Inflammatory macrophage (primary cell): Measurements from ENCODE around the gene S100A12.
A peak's percentile ranks its signal among the peaks of the same experiment; 100 is the strongest.
"Not testable (repeated sequence)": the region's sequence is repeated elsewhere in the genome, so short reads cannot be mapped to it uniquely, and the experiment has no call there.

ENCODE experiments used
- DNase-seq, 2 donors: peaks; one replicate each; pipeline ENCODE4 v3.0.0-alpha.2; 2020 to 2022
- total RNA-seq, 18 experiments: gene quantifications; one replicate each; lab custom pipeline; 2026; ENCODE audit warnings: mixed read lengths in 6 of 18, inconsistent platforms in 2 of 18; lab: John Stamatoyannopoulos, UW

S100A12 gene
- total RNA-seq: 0 to 10.1 (median 0.15) reads per million in 18 experiments

- DNase-seq: peak; percentile 75 to 88
Measured at GRCh38 chr1:153375511-153375910, at the start of gene S100A12. S100A12 (minus strand) TSS chr1:153375621; CDS start chr1:153374592, 1,029 bp downstream.

- DNase-seq: peak; percentile 50 to 66
Measured at GRCh38 chr1:153422450-153423068, 47.1 kb upstream of the S100A12 start.

- no peak for DNase-seq
Measured at GRCh38 chr1:153420306-153420705, 44.9 kb upstream of the S100A12 start.

DNA sequence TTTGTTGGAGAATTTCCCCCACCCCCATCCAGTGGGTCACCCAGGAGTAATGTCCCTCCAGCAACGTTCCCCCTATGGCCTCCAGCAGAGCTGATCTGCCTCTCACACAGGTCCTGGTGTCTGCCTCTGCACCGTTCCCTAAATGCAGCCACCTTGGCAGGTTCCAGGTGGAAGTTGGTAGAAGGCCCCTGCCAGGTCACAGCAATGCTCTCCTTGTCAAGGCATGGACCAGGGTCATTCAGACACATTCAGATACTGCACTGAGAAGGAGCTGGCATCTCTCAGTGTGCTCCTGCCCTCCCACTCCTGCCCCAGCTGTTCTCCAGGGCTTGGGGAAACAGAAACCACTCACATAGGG, 44.0 kb upstream of the S100A12 start:
- not testable (repeated sequence) for DNase-seq

- DNase-seq: not testable (repeated sequence)
Measured at GRCh38 chr1:153418758-153419435, 43.5 kb upstream of the S100A12 start.

- peak in 1 of 2 donors; percentile 11 for DNase-seq
Measured at GRCh38 chr1:153417136-153417888, 41.9 kb upstream of the S100A12 start.

- peak in 1 of 2 donors; percentile 4 for DNase-seq
Measured at GRCh38 chr1:153415850-153416570, 40.6 kb upstream of the S100A12 start, which contains the start of gene S100A7A. S100A7A (plus strand) TSS chr1:153416520; CDS start chr1:153418083, 1,563 bp downstream.

GRCh38 chr1:153413961-153414360, 38.5 kb upstream of the S100A12 start:
- peak; percentile 26 to 67 for DNase-seq

DNA sequence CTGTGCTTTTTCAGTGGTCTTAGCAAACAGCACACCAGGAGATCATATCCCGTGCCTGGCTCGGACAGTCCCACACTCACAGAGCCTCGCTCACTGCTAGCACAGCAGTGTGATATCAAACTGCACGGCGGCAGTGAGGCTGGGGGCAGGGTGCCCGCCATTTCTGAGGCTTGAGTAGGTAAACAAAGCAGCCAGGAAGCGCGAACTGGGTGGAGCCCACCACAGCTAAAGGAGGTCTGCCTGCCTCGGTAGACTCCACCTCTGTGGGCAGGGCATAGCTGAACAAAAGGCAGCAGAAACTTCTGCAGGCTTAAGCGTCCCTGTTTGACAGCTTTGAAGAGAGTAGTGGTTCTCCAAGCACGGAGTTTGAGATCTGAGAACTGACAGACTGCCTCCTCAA, 31.9 kb upstream of the S100A12 start:
- not testable (repeated sequence) for DNase-seq

DNA sequence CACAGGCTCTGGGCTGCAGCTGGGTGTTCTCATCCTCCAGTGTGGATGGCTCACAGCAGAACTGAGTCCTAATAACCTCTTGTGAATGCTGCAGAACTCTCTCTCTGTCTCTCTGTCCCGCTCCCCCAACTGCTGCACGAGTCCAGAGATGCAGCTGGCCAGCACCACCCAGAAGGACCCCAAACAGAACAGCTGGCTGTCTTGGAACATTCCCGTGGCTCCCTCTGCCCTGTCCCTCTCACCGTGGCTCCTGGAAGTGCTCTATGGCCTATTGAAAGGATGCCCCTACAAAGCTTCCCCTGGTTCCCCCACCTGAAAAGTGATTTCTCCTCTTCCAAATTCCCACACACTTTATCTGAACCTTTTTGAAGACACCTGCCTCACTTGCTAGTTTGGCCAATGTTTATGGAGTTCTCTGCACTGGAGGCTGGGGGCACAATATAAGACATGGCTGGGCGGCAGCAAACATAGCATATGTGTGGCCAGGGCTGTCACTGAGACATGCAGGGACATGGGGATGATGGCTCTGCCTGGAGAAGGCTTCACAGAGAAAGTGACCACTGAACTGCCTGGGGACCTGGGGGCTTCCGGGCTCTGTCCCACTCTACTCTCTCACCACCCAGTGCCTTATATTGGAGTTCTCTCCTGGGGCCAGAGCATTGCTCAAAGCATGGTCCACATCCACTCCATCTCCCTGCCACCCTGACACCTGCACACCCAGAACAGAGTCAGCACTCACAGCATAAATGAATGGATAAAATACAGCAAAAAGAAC, 30.6 kb upstream of the S100A12 start:
- not testable (repeated sequence) for DNase-seq

DNA sequence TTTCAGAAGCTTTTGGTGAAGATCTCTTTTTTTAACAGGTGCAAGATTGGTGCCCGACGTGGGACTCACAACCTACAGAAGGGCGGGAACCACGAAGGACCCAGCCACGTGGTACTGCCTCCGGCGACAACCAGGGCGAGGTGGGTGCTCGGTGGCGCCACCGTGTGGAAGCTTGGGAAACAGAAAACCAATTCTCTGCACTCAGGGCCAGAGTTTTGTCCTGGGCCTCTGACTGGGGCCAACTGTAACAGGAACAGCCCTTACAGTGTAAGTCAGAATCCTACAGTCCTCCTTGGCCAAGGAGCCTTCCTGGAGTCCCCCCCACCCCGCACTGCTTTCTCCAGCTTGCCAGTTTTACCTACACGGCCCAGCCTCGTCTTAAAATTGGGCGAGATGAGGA, 29.3 kb upstream of the S100A12 start:
- DNase-seq: peak; percentile 66 to 73

GRCh38 chr1:153404086-153404635, 28.7 kb upstream of the S100A12 start:
- no peak for DNase-seq

GRCh38 chr1:153403421-153404085, 28.1 kb upstream of the S100A12 start:
- DNase-seq: no peak

GRCh38 chr1:153402226-153402625, 26.8 kb upstream of the S100A12 start:
- DNase-seq: no peak

DNA sequence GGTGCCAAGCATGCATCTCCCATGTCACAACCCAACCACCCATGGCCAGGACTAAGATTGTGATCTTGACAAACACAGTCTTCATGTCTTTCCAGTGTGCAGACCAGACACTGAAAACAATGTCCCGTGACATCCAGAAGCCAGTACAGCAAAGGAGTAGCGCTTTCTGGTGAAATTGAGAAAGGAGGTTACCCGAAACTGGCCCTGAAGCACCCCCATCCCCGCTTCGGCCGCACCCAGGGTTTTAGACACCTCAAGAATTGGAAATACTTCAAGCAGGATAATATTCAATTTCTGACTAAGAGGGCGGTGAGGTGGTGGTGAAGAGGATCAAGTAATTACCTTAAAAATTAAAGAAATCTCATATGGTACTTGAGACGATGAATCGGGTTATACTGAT, 26.0 kb upstream of the S100A12 start:
- DNase-seq: no peak

DNA sequence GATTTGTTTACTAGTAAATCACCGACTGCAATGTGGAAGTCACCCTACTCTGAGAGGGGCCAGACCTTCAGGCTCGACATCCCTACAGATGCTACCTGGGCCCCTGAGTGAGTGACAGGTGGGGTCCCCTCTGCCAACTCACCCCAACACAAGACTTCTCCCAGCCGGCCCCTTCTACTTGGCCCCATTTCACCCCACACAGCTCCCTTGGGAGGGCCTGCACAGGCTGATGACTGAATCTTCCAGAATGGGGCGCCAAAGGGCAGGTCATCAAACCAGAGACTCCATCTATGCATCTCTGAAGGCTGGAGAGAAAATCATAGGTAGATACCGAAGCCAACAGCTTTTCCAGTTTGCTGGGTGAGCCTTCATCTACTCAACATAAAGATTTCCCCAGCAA, 24.8 kb upstream of the S100A12 start:
- no peak for DNase-seq

DNA sequence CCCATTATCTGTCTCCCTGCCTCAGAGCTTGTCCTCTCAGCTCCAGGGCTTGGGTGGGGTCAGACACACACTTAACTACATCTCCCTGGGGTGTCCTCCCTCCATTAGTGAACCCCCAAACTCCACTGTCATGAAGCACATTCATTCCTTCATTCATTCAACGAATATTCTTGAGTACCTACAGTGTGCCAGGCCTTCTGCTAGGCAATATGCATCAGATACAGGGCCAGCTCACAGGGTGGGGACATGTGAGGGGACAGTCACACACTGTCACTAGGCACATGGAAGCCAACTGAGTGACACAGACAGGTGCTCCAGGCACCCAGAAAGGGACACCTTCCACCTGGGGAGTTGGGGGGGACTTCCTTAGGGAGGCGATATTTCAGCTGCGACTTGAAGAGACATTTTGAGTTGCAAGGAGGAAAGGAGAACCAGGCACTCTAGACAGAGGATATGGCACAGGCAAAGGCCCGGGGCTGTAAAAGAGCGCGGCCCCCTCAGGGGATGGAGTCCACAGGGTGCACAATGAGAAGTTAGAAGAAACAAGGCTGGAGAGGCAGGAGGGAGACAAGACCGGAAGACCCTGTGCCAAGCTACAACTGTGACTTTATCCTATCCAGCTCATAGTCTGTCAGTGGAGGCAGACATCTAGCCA, 24.1 kb upstream of the S100A12 start:
- no peak for DNase-seq

DNA sequence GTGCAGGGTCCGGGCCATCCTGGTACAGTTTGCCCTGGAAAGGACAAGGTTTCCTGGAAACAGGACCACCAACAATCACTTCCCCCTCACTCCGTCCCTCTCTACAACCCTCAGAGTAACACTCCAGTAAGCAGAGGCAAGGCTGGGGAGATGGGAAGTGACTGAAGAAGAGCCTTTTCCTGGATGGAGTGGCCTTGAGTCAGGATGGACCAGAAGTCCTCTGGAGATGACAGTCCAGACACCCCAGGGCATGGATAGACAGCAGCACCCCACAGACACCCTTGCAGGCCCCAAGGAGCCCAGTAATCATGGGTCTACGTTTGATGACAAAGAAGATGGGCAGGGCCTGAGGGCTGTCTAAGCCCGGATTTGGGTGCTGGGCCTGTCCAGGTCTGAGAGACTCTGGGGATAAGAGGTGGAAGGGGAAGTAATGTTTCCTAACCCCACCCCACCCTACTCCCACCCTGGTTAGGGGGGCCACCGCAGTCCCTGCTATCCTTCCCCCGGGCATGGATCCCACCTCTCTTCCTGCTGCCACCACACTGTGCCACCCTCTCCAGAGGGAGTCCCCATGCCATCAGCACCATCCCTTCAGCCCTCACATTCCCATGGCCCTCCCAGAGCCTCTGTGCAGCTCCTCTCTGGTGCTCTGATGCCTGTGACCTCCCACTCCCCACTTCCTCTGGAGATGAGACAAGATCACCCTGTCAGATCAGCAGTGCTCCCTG, 22.7 kb upstream of the S100A12 start:
- DNase-seq: no peak

DNA sequence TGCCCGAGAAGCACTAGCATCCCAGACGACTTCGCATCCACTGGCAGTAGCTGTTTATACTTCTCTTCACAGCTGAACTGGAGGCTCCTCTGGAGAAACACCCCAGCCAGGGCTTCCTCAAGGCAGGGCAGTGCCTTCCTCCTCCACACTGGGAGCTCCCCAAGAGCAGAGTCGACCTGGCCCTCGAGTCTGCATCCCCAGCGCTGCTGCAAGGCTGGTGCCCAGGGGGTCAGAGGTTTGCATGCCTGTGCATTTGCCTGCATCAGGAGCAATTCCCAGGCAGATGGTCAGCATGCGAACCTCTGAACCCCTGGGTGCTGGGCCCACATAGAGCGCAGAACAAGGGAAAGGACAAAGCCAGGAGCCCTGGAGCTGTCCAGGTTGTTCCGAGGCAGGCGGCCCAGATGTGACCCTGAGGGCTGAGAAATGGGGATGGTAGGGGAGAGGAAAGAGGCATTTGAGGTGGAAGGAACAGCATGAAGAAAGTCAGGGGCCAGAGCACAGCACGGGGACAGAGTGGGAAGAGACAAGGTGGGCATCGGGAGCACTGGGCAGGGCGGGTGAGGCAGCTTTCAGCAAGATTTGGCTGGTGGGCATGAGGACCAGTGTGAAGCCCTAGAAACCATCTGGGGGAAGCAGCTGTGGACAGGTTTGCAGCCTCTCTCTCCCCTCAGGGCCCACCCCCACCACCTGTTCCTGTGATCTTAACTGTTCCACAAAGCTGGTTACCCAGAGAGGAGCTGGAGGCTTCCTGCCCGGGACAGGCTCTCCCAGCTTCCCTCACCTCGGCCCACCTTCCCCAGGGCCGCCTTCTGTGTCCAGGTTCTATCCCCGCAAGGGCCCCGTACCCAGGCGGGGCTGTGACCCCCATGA, 21.9 kb upstream of the S100A12 start:
- peak in 1 of 2 donors; percentile 14 for DNase-seq
